ENCODE data around the gene GTPBP4. TPM values are rescaled to one million over a fixed set of nuclear protein-coding genes. Genes with fewer than 3 reads are reported as not detected.

The GTPBP4 gene
- total and polyA plus RNA-seq, 2 of the 13 experiments (the other 11 are each of a cell fraction or from before 2014, with no cell fraction given), result 24.1 to 85.5 TPM

DNA sequence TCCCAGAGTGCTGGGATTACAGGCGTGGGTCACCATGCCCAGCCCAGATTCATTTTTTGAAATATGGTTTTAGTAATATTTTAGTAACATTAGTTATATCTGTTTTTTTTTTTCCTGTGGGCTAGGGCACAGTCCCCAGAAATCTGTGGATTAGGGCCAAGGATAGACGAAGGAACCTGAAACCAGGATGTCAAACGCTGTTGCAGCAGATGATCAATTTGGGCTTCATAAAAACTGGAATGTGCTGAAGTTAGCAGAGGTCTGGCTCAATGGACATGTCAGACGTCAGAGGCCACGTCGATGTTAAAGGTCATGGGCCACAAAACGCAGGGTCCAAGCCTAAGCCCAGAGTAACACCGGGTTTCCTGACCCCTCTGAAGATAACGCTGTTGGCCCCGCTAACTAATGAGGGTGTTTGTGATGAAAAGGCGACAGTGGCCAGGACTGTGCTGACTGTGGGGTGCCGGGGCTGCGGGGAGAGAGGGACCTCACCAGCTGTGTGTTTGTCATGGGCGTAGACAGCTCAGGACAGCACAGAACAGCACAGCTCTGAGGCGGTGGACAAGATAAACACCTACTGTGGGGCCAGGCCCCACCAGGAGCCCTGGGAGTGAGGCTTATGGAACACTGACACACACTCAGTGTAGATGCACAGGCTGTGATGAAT, 23.8 kb upstream of the GTPBP4 start (continued):
- TF ChIP-seq, protein P1, sequence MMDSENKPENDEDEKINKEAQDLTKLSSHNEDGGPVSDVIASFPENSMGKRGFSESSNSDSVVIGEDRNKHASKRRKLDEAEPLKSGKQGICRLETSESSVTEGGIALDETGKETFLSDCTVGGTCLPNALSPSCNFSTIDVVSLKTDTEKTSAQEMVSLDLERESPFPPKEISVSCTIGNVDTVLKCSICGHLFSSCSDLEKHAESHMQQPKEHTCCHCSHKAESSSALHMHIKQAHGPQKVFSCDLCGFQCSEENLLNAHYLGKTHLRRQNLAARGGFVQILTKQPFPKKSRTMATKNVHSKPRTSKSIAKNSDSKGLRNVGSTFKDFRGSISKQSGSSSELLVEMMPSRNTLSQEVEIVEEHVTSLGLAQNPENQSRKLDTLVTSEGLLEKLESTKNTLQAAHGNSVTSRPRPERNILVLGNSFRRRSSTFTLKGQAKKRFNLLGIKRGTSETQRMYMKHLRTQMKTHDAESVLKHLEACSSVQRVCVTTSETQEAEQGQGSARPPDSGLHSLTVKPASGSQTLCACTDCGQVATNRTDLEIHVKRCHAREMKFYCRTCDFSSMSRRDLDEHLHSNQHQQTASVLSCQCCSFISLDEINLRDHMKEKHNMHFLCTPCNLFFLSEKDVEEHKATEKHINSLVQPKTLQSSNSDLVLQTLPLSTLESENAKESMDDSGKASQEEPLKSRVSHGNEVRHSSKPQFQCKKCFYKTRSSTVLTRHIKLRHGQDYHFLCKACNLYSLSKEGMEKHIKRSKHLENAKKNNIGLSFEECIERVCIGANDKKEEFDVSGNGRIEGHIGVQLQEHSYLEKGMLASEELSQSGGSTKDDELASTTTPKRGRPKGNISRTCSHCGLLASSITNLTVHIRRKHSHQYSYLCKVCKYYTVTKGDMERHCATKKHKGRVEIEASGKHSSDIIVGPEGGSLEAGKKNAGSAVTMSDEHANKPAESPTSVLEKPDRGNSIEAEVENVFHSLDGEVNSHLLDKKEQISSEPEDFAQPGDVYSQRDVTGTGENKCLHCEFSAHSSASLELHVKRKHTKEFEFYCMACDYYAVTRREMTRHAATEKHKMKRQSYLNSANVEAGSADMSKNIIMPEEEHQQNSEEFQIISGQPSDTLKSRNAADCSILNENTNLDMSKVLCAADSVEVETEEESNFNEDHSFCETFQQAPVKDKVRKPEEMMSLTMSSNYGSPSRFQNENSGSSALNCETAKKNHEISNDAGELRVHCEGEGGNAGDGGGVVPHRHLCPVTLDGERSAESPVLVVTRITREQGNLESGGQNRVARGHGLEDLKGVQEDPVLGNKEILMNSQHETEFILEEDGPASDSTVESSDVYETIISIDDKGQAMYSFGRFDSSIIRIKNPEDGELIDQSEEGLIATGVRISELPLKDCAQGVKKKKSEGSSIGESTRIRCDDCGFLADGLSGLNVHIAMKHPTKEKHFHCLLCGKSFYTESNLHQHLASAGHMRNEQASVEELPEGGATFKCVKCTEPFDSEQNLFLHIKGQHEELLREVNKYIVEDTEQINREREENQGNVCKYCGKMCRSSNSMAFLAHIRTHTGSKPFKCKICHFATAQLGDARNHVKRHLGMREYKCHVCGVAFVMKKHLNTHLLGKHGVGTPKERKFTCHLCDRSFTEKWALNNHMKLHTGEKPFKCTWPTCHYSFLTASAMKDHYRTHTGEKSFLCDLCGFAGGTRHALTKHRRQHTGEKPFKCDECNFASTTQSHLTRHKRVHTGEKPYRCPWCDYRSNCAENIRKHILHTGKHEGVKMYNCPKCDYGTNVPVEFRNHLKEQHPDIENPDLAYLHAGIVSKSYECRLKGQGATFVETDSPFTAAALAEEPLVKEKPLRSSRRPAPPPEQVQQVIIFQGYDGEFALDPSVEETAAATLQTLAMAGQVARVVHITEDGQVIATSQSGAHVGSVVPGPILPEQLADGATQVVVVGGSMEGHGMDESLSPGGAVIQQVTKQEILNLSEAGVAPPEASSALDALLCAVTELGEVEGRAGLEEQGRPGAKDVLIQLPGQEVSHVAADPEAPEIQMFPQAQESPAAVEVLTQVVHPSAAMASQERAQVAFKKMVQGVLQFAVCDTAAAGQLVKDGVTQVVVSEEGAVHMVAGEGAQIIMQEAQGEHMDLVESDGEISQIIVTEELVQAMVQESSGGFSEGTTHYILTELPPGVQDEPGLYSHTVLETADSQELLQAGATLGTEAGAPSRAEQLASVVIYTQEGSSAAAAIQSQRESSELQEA (CRISPR knock-in tag; IDR thresholded peaks at IDR 0.05; ENCODE audit: not compliant biosample characterization), result no peak
- TF ChIP-seq PHF20 (CRISPR knock-in tag; IDR thresholded peaks at IDR 0.05) (no peak), ZNF530 (CRISPR knock-in tag; IDR thresholded peaks at IDR 0.05; ENCODE audit: low read depth) (no peak), KDM1A (CRISPR knock-in tag; IDR thresholded peaks at IDR 0.05) (no peak), HOXA7 (CRISPR knock-in tag; IDR thresholded peaks at IDR 0.05) (no peak), JARID2 (CRISPR knock-in tag; IDR thresholded peaks at IDR 0.05; ENCODE audit: insufficient replicate concordance) (no peak), BRCA1 (CRISPR knock-in tag; IDR thresholded peaks at IDR 0.05) (no peak), ZNF496 (CRISPR knock-in tag; IDR thresholded peaks at IDR 0.05; ENCODE audit: insufficient replicate concordance) (no peak), FOXK2 (IDR thresholded peaks at IDR 0.05) (no peak), ZNF670 (CRISPR knock-in tag; IDR thresholded peaks at IDR 0.05; ENCODE audit: borderline replicate concordance) (no peak)
- TF ChIP-seq, protein P2, sequence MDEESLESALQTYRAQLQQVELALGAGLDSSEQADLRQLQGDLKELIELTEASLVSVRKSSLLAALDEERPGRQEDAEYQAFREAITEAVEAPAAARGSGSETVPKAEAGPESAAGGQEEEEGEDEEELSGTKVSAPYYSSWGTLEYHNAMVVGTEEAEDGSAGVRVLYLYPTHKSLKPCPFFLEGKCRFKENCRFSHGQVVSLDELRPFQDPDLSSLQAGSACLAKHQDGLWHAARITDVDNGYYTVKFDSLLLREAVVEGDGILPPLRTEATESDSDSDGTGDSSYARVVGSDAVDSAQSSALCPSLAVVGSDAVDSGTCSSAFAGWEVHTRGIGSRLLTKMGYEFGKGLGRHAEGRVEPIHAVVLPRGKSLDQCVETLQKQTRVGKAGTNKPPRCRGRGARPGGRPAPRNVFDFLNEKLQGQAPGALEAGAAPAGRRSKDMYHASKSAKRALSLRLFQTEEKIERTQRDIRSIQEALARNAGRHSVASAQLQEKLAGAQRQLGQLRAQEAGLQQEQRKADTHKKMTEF (CRISPR knock-in tag; IDR thresholded peaks at IDR 0.05), result no peak

Measured in HepG2 (cell line).